IPS-11a (cell line): ENCODE results near the gene RAD9B.
"Not testable (repeated sequence)": the region's sequence is repeated elsewhere in the genome, so short reads cannot be mapped to it uniquely, and the experiment has no call there.

ENCODE experiments used
- H3K4me3 ChIP-seq: one replicate; pipeline ENCODE4 v1.5.1; 2013; ENCODE audit warnings: low read depth, low read length, control low read depth

The RAD9B gene

DNA sequence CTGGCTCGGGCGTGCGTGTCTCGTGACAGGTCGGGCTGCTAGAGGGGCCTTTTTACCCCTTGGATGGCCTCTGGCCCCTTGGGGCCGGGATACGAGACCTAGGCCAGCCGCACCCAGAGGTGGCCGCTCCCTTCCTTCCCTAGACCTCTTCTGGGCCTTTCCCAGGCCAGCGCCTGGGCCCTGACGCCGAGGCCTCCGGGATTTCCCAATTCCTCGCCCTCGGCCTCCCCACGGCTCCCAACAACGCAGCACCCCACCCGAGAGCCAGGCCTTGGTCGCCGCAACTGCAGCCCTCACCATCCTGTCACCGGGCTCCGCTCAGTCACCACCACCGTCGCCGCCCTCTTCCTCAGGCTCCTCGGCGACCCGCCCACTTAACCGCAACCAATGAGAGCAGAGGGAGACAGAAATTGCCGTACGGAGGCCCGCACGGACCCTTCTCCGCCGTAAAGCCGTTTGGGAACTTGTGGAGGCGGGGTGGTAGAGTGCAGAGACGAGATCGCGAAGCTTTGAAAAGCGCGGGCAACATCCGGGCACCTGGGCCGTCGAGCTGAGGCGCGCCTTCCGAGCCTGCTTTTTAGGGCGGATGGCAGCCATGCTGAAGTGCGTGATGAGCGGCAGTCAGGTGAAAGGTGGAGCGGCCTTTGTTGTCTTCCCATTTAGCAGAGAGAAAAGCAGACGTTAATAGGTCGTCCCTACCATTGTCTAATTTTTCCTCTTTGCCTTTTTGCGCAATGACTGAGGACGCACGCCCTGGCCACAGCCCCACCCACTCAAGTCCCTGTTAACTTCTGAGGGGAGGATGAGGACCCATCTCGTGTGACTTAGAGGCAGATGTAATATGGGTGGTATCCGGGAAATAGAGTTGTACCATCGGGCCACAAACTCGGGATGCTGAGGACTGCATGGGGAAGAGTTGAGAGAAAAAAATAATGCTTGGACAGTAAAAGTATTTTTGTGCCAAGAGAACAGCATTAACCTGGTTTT lies at the start of gene RAD9B, which contains the start of gene VPS29:
Gene RAD9B (plus strand): TSS at position 580 of the 987 bp plus-strand sequence. CDS start 7 bp downstream, at position 587.
Gene VPS29 (minus strand): TSS at position 360 of the 987 bp plus-strand sequence. CDS start 60 bp downstream, at position 300.
- H3K4me3 ChIP-seq: peak within 1 kb of the TSS; percentile 94

DNA sequence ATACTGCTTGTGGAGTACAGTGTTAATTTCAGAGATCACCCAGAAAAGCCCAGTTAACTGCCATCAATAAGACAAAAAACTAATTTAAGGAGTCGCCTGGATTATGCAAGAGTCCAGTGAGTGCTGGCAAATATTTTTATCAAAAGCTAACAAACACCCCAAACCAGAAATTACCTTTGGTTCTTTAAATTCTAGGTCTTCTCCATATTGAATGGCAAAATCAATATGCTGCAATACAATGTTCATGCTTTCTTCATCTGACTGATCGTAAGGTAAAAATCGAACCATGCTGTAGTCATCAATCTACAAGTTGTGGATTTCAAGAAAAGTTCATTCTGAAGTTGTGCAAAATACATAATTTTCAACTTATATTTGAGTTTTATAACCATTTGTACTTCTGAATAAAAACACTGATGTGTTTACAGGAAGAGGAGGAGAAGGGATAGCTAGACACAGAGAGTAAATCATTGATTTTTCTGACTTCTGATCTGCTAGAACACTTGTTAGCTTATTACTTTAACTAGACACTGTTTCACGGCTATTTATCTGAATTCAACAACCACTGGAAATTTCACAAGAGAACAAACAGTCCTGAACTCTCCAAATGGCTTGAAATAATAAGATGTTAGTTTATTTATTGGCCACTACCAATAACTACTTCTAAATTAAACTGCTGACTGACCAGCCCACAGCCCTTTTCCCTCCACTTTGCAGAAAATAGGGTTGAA lies 48.4 kb upstream of the RAD9B start:
- H3K4me3 ChIP-seq: no peak overlapping the region

DNA sequence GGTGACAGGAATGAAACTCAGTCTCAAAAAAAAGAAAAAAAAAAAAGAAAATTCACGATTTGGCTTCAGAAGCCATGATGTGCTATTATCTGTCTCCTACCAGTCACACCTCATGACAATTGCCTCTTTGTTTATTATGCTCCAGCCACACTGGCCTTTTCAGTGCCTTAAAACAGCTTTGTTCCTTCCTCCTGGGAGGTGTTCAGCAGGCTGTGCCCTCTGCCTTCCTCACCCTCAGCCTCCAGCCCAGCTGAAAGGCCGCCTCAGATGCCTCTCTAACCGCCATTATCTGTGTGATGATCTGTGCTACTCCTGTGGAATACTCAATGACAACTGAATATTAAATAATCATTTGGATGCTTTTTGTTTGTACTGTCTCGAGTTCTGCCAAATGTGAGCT lies 43.4 kb upstream of the RAD9B start:
- no peak overlapping the region for H3K4me3 ChIP-seq

DNA sequence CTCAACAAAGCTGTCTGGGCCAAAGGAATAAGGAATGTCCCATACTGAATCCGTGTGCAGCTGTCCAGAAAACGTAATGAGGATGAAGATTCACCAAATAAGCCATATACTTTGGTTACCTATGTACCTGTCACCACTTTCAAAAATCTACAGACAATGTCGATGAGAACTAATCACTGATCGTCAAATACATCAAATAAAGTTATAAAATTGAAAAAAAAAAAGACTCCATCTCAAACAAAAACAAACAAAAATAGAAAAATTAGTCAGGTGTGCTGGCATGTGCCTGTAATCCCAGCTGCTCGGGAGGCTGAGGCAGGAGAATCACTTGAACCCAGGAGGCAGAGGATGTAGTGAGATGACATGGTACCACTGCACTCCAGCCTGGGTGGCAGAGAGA lies 40.9 kb upstream of the RAD9B start:
- H3K4me3 ChIP-seq: not testable (repeated sequence)

DNA sequence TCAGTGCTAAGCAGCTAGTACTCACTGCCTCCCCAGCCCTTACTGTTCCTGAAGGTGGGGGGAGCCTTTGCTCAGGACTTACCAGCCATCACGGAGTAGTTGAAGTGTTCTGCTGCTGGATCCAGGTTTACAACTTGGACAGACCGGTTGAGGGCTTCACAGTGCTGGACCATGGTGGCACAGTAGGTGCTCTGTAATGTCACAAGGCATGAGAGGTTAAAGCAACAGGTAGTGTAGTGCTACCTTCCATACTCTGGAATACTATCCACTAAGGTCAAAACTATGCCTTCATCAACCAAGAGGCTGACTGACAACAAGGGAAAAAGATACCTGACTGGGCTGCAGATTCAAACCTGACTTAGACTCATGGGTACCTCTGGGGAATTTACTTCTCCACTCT lies 37.1 kb upstream of the RAD9B start:
- no peak overlapping the region for H3K4me3 ChIP-seq

DNA sequence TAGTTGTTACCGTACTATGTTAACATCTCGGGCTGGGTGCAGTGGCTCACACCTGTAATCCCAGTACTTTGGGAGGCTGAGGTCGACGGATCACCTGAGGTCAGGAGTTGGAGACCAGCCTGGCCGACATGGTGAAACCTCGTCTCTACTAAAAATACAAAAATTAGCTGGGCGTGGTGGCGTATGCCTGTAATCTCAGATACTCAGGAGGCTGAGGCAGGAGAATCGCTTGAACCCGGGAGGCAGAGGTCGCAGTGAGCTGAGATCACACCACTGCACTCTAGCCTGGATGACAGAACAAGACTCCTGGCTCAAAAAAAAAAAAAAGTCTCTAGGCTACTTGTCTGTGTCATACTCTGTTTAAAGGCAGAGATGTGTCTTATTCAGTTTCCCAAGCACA lies 36.4 kb upstream of the RAD9B start:
- not testable (repeated sequence) for H3K4me3 ChIP-seq

DNA sequence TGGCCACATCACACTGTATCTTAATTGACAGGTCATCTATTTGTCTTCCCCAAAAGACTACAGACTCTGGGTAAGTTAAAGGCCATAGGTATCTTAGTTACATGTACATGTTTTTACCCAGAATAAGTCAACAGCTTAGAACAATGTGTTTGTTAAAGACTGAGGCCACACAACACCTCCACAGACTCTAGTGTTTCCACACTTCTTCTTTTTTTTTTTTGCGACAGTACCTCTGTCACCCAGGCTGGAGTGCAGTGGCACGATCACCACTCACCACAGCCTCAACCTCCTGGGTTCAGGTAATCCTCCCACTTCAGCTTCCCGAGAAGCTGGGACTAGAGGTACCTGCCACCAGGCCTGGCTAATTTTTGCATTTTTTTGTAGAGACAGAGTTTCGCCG lies 35.3 kb upstream of the RAD9B start:
- no peak overlapping the region for H3K4me3 ChIP-seq

DNA sequence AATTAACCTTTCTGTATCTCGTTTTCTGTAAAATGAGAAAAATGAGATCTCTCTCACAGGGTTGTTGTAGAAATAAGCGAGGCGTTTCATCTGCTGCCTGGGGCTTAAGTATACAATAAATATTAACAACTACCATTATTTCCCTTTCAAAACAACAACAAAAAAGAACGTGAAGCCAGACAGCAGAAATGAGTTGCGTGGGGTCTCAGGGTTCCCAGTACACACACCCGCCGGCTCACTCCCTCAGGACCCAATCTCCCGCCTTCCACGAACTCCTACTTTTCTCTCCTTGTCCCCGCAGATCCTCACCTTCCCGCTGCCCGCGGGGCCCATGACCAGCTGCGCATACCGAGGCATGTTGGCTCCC lies 34.3 kb upstream of the RAD9B start:
- H3K4me3 ChIP-seq: peak overlapping the region; percentile 97

DNA sequence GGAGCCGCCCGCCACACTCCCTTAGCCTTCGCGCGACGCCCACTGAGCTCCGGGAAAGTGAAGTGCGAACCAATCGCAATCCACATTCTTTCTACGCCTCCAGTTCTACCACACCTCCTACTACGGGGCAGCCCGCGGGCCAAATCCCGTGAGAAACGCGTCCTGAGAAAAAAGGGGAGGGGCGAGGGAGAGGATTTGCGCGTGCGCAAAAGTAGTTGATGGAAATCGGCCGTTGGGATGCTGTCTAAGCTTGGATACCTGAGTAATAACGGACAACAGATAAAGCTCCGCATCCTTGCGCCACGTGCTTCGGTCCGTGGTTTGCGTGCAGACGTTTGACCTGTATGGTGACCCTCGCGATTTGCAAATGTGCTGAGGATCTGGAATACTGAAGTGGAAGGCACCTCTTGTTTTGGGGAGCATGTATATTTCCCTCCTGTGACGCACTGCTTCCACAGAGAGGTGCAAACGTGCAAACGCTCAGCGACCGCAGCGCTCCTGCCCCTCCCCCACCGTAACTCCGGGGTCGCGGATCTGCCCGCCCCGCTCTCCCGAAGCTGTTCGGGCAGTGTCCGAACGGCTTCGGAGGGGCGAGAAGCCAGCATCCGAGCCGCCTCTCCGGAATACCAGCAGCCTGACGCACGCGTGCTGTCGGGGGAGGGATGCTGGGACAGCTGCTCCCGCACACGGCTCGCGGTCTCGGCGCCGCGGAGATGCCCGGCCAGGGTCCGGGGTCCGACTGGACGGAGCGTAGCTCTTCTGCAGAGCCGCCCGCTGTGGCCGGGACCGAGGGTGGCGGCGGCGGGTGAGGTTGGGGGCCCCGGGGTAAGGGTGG lies 33.7 kb upstream of the RAD9B start, which contains the start of the genes FAM216A and GPN3:
Gene FAM216A (plus strand): TSS at position 632 of the 835 bp plus-strand sequence. CDS start 31 bp downstream, at position 663.
Gene GPN3 (minus strand): TSS at position 44 of the 835 bp plus-strand sequence. CDS start 54 bp downstream, outside the sequence.
- H3K4me3 ChIP-seq: peak within 1 kb of the TSS; percentile 97

DNA sequence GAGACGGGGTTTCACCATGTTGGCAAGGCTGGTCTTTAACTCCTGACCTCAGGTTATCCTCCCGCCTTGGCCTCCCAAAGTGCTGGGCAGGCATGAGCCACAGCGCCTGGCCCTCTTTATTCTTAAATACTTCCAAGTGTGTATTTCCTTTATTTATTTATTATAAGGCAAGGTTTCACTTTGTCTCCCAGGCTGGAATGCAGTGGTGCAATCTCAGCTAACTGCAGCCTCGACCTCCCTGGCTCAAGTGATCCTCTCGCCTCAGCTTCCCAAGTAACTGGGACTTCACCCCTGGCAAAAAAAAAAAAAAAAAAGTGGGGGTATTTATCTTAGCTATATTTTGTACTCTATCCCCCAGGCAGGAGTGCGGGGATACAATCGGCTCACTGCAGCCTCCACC lies 26.7 kb upstream of the RAD9B start:
- H3K4me3 ChIP-seq: no peak overlapping the region

DNA sequence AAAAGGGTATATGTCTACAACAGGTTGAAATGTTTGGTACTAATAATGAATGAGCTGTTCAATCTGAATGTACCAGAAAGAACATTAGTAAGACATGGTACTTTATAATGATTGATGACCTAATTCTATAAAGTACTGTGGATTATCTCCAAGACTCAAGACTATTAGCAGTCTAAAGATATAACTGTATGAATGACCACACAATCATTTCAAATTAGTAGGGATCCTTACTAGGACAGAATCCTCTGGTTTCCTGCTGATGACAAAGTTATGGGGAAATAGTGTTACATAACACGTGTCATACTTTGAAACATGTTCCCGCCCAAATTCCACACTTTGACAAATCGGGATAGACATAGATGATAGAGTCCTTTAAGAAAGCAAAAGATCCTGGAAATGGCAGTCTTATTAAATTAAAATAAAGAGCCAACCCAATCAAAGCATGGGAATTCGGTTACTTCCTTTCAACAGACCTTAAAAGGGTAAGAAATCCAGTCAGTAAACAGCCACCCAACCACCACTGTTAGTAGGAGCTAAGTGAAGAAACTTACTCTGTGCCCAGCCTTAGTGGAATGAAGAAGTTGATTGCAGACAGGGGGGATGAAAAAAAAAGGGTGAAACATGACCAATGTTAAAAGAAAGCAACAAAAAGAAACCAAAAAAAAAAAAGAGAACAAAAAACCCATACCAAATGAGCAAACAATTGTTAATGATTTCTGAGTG lies 3.0 kb upstream of the RAD9B start:
- H3K4me3 ChIP-seq: no peak overlapping the region

DNA sequence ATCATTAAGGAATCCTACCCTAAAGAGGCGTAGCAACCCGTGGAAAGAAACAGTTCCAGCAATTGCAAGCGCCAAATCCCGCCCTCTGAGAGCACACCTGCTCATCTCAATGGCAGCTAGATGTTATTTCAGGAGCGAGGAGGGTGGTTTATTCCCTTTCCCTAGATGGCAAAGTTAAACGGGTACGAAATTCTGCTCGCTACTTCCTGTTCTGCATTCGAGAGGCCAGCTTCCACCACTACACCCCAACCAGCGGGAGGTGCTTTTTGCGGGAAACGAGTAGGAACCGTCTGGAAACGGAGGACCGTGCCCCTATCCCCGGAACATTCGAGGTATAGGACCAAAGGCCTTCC lies 756 bp upstream of the RAD9B start:
- H3K4me3 ChIP-seq: peak overlapping the region; percentile 94

DNA sequence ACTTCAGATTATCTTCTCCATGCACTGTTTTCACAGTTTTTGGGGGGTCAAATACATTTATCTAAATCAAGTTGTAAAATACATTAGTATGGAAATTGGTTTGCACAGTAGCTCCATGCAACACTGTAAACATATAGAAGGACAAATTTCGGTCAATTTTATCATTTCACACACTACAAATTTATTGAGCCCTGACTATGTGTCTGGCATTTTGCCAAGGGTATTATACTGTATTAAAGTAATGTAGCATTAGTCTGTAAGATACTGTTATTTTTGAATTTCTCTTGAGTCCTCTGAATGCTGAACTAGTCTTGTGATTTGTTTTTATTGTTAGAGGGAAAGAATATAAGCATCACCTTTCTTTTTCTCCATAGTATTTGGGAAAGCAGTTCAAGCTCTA lies 1.3 kb downstream of the RAD9B start:
- no peak overlapping the region for H3K4me3 ChIP-seq

DNA sequence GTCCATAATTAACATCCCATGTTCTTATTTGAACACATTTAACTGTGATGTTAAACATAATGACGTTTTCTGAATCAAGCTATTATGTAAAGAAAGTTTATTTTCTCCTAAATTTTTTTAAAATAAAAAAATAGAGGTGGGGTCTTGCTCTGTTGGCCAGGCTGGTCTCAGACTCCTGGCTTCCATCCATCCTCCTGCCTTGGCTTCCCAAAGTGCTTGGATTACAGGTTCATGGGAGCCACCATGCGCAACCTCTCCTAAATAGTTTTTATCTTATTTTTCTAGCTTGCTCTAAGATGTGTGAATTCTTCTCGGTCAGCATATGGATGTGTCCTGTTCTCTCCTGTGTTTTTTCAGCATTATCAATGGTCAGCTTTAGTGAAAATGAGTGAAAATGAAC lies 3.2 kb downstream of the RAD9B start:
- no peak overlapping the region for H3K4me3 ChIP-seq

DNA sequence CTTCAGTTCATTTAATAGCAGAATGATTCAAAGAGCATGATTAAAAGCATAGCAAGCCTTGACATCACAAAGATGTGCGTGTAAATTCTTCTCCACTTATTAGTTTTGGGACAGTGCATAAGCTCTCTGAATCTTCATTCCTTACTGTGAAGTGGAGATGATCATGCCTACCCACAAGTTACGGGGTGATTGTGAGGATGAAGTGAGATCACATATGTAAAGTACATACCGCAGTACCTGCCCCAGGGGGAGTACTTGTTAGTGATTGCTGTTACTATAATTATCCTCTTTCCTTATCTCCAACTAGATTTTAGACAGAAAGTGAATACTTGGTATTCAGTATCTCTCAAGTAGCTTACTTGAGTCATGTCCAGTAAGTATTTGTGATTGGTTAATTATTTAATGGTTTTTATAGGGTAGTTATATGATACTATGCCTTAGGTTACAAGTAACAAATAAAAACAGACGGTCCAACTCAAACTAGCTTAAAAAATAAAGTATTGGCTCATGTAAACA lies 6.0 kb downstream of the RAD9B start:
- H3K4me3 ChIP-seq: no peak overlapping the region

DNA sequence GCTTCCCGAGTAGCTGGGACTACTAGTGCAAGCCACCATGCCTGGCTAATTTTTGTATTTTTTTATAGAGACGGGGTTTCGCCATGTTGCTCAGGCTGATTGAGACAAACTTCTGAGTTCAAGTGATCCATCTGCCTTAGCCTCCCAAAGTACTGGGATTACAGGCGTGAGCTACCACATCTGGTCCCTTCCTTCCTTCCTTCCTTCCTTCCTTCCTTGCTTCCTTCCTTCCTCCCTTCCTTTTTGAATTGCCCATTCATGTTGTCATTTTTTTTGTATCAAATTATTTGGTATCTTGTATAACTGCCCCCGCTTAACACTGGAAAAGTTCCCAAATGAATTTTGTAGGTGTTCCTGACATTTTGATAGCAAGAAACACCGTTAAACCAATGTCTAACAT lies 11.7 kb downstream of the RAD9B start:
- no peak overlapping the region for H3K4me3 ChIP-seq

DNA sequence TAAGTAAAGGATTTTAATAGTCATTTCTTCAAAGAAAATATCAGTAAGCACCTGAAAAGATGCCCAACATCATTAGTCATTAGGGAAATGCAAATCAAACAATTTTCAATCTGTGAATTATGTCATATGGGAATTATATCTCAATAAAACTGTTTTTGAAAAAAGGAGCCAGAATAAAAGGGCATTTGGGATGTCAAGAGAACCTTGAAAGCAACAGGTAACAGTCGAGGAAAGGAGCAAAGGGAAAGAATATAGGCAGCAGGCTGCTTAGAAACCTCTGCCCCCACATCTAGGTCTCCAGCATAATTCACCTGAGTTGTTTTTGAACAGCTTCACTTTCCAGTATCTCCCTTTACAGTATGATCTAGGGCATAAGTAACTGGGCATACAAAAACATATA lies 12.2 kb downstream of the RAD9B start:
- no peak overlapping the region for H3K4me3 ChIP-seq

DNA sequence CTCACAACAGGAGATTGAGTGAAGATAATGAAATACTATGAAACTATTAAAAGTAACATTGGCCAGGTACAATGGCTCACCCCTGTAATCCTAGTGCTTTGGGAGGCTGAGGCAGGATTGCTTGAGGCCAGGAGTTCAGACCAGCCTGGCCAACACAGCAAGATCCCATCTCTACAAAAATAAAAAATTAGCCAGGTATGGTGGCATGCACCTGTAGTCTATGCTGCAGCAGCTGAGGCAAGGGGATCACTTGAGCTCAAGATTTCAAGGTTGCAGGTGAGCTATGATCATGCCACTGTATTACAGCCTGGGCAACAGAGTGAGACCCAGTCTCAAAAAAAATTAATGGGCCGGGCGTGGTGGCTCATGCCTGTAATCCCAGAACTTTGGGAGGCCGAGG lies 14.9 kb downstream of the RAD9B start:
- H3K4me3 ChIP-seq: no peak overlapping the region

DNA sequence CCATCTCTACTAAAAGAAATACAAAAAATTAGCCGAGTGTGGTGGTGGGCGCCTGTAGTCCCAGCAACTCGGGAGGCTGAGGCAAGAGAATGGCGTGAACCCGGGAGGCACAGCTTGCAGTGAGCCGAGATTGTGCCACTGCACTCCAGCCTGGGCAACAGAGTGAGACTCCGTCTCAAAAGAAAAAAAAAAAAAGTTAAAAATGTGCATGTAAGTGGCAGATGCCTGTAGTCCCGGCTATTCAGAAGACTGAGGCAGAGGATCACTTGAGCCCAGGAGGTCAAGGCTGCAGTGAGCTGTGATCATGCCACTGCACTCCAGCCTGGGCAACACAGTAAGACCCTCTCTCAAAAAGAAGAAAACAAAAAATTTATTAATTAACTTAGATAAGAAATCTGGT lies 15.9 kb downstream of the RAD9B start:
- not testable (repeated sequence) for H3K4me3 ChIP-seq
